Nucleus accumbens (tissue), 56 donors: Measurements from ENCODE around the gene C12orf50.
A peak's percentile ranks its signal among the peaks of the same experiment; 100 is the strongest.
"Not testable (repeated sequence)": the region's sequence is repeated elsewhere in the genome, so short reads cannot be mapped to it uniquely, and the experiment has no call there.

ENCODE experiments used
- DNase-seq, 56 donors: peaks; one replicate each; lab custom pipeline; 2025; lab: John Stamatoyannopoulos, UW

Gene C12orf50

GRCh38 chr12:87991483-87991882 is 37.7 kb downstream of the C12orf50 start:
- no peak for DNase-seq

- DNase-seq: no peak
These were observed 40.7 kb downstream of the C12orf50 start for GRCh38 chr12:87988534-87988933.

- no peak for DNase-seq
These were observed 44.0 kb downstream of the C12orf50 start for GRCh38 chr12:87985069-87985675.

GRCh38 chr12:87982208-87982607 is 47.0 kb downstream of the C12orf50 start:
- DNase-seq: no peak

- DNase-seq: no peak
These were observed 47.7 kb downstream of the C12orf50 start for GRCh38 chr12:87981495-87981894.

- no peak for DNase-seq
These were observed 53.3 kb downstream of the C12orf50 start for GRCh38 chr12:87975879-87976278.

GRCh38 chr12:87967871-87968270 is 61.3 kb downstream of the C12orf50 start:
- no peak for DNase-seq

GRCh38 chr12:87960566-87960965 is 68.6 kb downstream of the C12orf50 start:
- no peak for DNase-seq

- not testable (repeated sequence) for DNase-seq
These were observed 75.2 kb downstream of the C12orf50 start for GRCh38 chr12:87954028-87954427.

- DNase-seq: peak in 6 of 56 donors; percentile 2 to 42 (median 6)
These were observed 75.8 kb downstream of the C12orf50 start for GRCh38 chr12:87953256-87953860.

- DNase-seq: peak in 2 of 56 donors; percentile 3 to 16
These were observed 76.4 kb downstream of the C12orf50 start for GRCh38 chr12:87952850-87953249.

- DNase-seq: no peak
These were observed 77.0 kb downstream of the C12orf50 start for GRCh38 chr12:87952223-87952622.

GRCh38 chr12:87943762-87944161 is 85.4 kb downstream of the C12orf50 start:
- DNase-seq: no peak

- DNase-seq: no peak
These were observed 86.2 kb downstream of the C12orf50 start for GRCh38 chr12:87943023-87943422.

GRCh38 chr12:87939182-87939581 is 90.0 kb downstream of the C12orf50 start:
- DNase-seq: no peak

- no peak for DNase-seq
These were observed 94.0 kb downstream of the C12orf50 start for GRCh38 chr12:87935216-87935615.

GRCh38 chr12:87933991-87934390 is 95.2 kb downstream of the C12orf50 start:
- no peak for DNase-seq

GRCh38 chr12:87931812-87932211 is 97.4 kb downstream of the C12orf50 start:
- no peak for DNase-seq

GRCh38 chr12:87930627-87931026 is 98.6 kb downstream of the C12orf50 start:
- DNase-seq: no peak
